K562 (cell line): ENCODE data around the gene PEX19. TPM values are rescaled to one million over a fixed set of nuclear protein-coding genes. Genes with fewer than 3 reads are reported as not detected.

Experiments used
- ARID1B ChIP-seq: fragments of 450-650 bp; IDR thresholded peaks from 2 replicates; pipeline ENCODE4 v1.6.1; 2016; ENCODE audit warnings: antibody characterized with exemption, mild to moderate bottlenecking, inconsistent platforms
- BCOR ChIP-seq: fragments of 450-650 bp; IDR thresholded peaks from 2 replicates; pipeline ENCODE4 v1.6.1; 2016
- DMBX1 ChIP-seq: fragments of 250-450 bp; sonication (Bioruptor Pico); IDR thresholded peaks from 2 replicates; pipeline ENCODE4 v1.8.0; 2022; ENCODE audit warnings: inconsistent platforms, mild to moderate bottlenecking, moderate library complexity, borderline replicate concordance
- HNRNPK ChIP-seq: fragments of 200-400 bp; formaldehyde crosslinking; IDR thresholded peaks from one replicate; pipeline ENCODE4 v1.6.1; 2018; ENCODE audit warnings: mild to moderate bottlenecking, low read depth, low read length; ENCODE audit not compliant: poor library complexity, severe bottlenecking
- NR2C1 ChIP-seq, 2 experiments: fragments of 450-650 bp; IDR thresholded peaks; 2 replicates each; pipeline ENCODE4 v1.6.1; 2017; ENCODE audit warnings: mild to moderate bottlenecking in 2 of 2, antibody characterized with exemption in 1 of 2, inconsistent platforms in 1 of 2, missing compliant biosample characterization in 1 of 2, missing genetic modification characterization in 1 of 2
- PCBP2 ChIP-seq: fragments of 200-400 bp; formaldehyde crosslinking; IDR thresholded peaks from 2 replicates; pipeline ENCODE4 v1.6.1; 2018; ENCODE audit warnings: low read length, low read depth, mild to moderate bottlenecking, moderate library complexity; ENCODE audit not compliant: poor library complexity, severe bottlenecking
- PHF8 ChIP-seq: fragments of 200-600 bp; sonication (generic); IDR thresholded peaks from 2 replicates; pipeline ENCODE4 v1.6.1; 2012; ENCODE audit warnings: mixed run types, mild to moderate bottlenecking, inconsistent platforms, low read length, moderate library complexity, borderline replicate concordance
- PPARD ChIP-seq: fragments of 250-450 bp; sonication (Bioruptor Pico); IDR thresholded peaks from 2 replicates; pipeline ENCODE4 v1.8.0; 2022; ENCODE audit warnings: inconsistent platforms, mild to moderate bottlenecking, moderate library complexity
- RBBP5 ChIP-seq: fragments of 200-600 bp; sonication (generic); IDR thresholded peaks from 2 replicates; pipeline ENCODE4 v1.6.1; 2012; ENCODE audit warnings: borderline replicate concordance, mild to moderate bottlenecking, low read length, control low read depth, inconsistent platforms; ENCODE audit not compliant: insufficient read depth, poor library complexity, severe bottlenecking
- SRSF7 ChIP-seq: fragments of 200-400 bp; formaldehyde crosslinking; optimal IDR thresholded peaks from 2 replicates; pipeline ENCODE3; 2017; ENCODE audit warnings: mild to moderate bottlenecking, low read depth, low read length
- TBP ChIP-seq: optimal IDR thresholded peaks from 2 replicates; pipeline ENCODE3; 2011; ENCODE audit warnings: low read depth, low read length, improper control_type of control experiment
- ZFX ChIP-seq: sonication (generic); formaldehyde crosslinking; IDR thresholded peaks from 2 replicates; pipeline ENCODE4 v1.8.0; 2022; ENCODE audit warnings: mild to moderate bottlenecking, missing genetic modification reagents, moderate library complexity
- ZKSCAN8 ChIP-seq: fragments of 200-800 bp; sonication (Bioruptor generic); IDR thresholded peaks from 2 replicates; pipeline ENCODE4 v1.6.1; 2016; ENCODE audit warnings: missing genetic modification characterization, missing compliant biosample characterization
- ZNF133 ChIP-seq: fragments of 250-450 bp; sonication (Bioruptor Pico); IDR thresholded peaks from 2 replicates; pipeline ENCODE4 v1.4.0; 2020; ENCODE audit warnings: mild to moderate bottlenecking
- ZNF184 ChIP-seq: sonication (generic); formaldehyde crosslinking; IDR thresholded peaks from 2 replicates; pipeline ENCODE4 v1.5.0; 2020; ENCODE audit warnings: missing genetic modification reagents
- ZNF24 ChIP-seq: fragments of 450-650 bp; IDR thresholded peaks from 2 replicates; pipeline ENCODE4 v1.6.1; 2016
- ZNF584 ChIP-seq: fragments of 200-800 bp; sonication (Bioruptor generic); IDR thresholded peaks from 2 replicates; pipeline ENCODE4 v1.6.1; 2016; ENCODE audit warnings: low read depth, mild to moderate bottlenecking, missing genetic modification characterization, missing compliant biosample characterization
- polyA plus RNA-seq, 8 experiments: library from polyadenylated mRNA; depleted of rRNA in 4 of 8; stranded (reverse) in 5 of 8; unstranded in 3 of 8; fragments of >200 nt; fragmentation: Nextera tagmentation in 2 of 8; fragmentation: Illumina TruSeq in 1 of 8; extraction: Ambion mirVana in 2 of 8; extraction: Trizol in 1 of 8; gene quantifications; 2 replicates each; pipeline versions ENCODE4 v1.2.1 to v1.2.3, GENCODE V29; 2011 to 2014; ENCODE audit warnings: inconsistent platforms in 1 of 8, missing spikeins in 1 of 8
- total RNA-seq, 7 experiments: library from RNA; depleted of rRNA in 6 of 7; stranded (reverse); fragments of >200 nt in 6 of 7; fragmentation: Illumina TruSeq in 2 of 7; extraction: Trizol in 2 of 7; gene quantifications; 2 replicates each; pipeline versions ENCODE4 v1.2.1 to v1.2.3, GENCODE V29; 2011 to 2021; ENCODE audit warnings: low replicate concordance in 1 of 7
- TF ChIP-seq, protein P1 (sequence below), 2 experiments: fragments of 450-650 bp in 1 of 2; sonication (generic) in 1 of 2; formaldehyde crosslinking; conservative IDR thresholded peaks; 2 replicates each; pipeline versions ENCODE4 v1.4.0 to v1.8.1; 2020 to 2022; ENCODE audit warnings: mild to moderate bottlenecking in 1 of 2, missing genetic modification reagents in 1 of 2
- TF ChIP-seq, protein P2 (sequence below): fragments of 450-650 bp; IDR thresholded peaks from one replicate; pipeline ENCODE4 v1.6.1; 2018; ENCODE audit warnings: mild to moderate bottlenecking, moderate library complexity; ENCODE audit not compliant: partially characterized antibody
- TF ChIP-seq, protein P3 (sequence below): sonication (generic); formaldehyde crosslinking; IDR thresholded peaks from 2 replicates; pipeline ENCODE4 v1.8.0; 2022; ENCODE audit warnings: mild to moderate bottlenecking, low read depth, missing genetic modification reagents
- TF ChIP-seq, protein P4 (sequence below): fragments of 200-800 bp; sonication (Bioruptor generic); IDR thresholded peaks from 2 replicates; pipeline ENCODE4 v1.6.1; 2017; ENCODE audit warnings: missing genetic modification characterization, missing compliant biosample characterization
- TF ChIP-seq, protein P5 (sequence below): sonication (generic); formaldehyde crosslinking; IDR thresholded peaks from 2 replicates; pipeline ENCODE4 v1.8.1; 2023; ENCODE audit warnings: mild to moderate bottlenecking, missing genetic modification reagents

Gene PEX19
- total and polyA plus RNA-seq, 9 of the 15 experiments (the other 6 are each of a cell fraction or from before 2014, with no cell fraction given) = 32.5 to 103 (median 59.8) TPM

DNA sequence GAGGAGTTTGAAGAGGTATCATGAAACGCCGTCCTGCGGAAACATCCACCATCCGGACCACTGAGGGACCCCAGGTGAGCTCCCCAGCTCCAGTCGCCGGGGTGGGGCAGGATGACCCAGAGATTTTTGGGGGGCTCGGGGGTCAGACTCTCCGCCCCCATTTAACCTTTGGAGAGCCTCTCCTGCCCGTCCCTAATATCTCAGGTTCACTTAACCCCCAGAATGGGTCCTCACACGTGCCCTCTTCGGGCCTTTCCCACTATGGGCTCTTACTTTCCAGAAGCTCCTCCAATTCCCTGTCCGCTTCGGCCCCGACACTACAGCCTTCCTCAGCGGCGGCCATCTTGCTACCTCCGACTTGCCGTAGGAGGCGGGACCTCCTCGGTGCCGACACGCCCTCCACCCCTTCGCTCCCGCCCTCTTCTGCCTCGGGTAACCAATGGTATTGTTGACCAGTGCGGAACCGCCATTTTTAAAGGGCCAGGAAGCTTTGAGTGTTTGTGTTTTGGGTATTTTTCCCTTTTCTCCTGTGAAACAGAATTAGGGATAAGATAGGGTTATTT lies at the start of gene PEX19 (continued):
- TF ChIP-seq ZFX = no peak
- no peak for TF ChIP-seq ZNF24
- TF ChIP-seq ZNF133 = no peak
- no peak for TF ChIP-seq HNRNPK
- TF ChIP-seq PPARD = no peak
- TF ChIP-seq, protein P1, sequence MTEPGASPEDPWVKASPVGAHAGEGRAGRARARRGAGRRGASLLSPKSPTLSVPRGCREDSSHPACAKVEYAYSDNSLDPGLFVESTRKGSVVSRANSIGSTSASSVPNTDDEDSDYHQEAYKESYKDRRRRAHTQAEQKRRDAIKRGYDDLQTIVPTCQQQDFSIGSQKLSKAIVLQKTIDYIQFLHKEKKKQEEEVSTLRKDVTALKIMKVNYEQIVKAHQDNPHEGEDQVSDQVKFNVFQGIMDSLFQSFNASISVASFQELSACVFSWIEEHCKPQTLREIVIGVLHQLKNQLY (CRISPR knock-in tag; conservative IDR thresholded peaks at IDR 0.05) = no peak
- no peak for TF ChIP-seq PCBP2
- TF ChIP-seq, protein P2, sequence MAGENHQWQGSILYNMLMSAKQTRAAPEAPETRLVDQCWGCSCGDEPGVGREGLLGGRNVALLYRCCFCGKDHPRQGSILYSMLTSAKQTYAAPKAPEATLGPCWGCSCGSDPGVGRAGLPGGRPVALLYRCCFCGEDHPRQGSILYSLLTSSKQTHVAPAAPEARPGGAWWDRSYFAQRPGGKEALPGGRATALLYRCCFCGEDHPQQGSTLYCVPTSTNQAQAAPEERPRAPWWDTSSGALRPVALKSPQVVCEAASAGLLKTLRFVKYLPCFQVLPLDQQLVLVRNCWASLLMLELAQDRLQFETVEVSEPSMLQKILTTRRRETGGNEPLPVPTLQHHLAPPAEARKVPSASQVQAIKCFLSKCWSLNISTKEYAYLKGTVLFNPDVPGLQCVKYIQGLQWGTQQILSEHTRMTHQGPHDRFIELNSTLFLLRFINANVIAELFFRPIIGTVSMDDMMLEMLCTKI = no peak
- TF ChIP-seq PHF8 = peak; percentile 86; the same call in 1 of the 2 replicates
- TF ChIP-seq ZNF184 = no peak
- TF ChIP-seq ZNF584 (CRISPR knock-in tag) = no peak
- TF ChIP-seq ZKSCAN8 = no peak
- no peak for TF ChIP-seq SRSF7
- TF ChIP-seq NR2C1 (IDR thresholded peaks at IDR 0.05) = no peak
- no peak for TF ChIP-seq NR2C1 (tag; IDR thresholded peaks at IDR 0.05)
- no peak for TF ChIP-seq ARID1B
- TF ChIP-seq, protein P3, sequence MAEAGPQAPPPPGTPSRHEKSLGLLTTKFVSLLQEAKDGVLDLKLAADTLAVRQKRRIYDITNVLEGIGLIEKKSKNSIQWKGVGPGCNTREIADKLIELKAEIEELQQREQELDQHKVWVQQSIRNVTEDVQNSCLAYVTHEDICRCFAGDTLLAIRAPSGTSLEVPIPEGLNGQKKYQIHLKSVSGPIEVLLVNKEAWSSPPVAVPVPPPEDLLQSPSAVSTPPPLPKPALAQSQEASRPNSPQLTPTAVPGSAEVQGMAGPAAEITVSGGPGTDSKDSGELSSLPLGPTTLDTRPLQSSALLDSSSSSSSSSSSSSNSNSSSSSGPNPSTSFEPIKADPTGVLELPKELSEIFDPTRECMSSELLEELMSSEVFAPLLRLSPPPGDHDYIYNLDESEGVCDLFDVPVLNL (CRISPR knock-in tag) = peak; percentile 93
- TF ChIP-seq RBBP5 = peak; percentile 60
- TF ChIP-seq TBP = peak; percentile 84
- TF ChIP-seq, protein P4, sequence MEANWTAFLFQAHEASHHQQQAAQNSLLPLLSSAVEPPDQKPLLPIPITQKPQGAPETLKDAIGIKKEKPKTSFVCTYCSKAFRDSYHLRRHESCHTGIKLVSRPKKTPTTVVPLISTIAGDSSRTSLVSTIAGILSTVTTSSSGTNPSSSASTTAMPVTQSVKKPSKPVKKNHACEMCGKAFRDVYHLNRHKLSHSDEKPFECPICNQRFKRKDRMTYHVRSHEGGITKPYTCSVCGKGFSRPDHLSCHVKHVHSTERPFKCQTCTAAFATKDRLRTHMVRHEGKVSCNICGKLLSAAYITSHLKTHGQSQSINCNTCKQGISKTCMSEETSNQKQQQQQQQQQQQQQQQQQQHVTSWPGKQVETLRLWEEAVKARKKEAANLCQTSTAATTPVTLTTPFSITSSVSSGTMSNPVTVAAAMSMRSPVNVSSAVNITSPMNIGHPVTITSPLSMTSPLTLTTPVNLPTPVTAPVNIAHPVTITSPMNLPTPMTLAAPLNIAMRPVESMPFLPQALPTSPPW (CRISPR knock-in tag) = peak; percentile 89
- TF ChIP-seq, protein P5, sequence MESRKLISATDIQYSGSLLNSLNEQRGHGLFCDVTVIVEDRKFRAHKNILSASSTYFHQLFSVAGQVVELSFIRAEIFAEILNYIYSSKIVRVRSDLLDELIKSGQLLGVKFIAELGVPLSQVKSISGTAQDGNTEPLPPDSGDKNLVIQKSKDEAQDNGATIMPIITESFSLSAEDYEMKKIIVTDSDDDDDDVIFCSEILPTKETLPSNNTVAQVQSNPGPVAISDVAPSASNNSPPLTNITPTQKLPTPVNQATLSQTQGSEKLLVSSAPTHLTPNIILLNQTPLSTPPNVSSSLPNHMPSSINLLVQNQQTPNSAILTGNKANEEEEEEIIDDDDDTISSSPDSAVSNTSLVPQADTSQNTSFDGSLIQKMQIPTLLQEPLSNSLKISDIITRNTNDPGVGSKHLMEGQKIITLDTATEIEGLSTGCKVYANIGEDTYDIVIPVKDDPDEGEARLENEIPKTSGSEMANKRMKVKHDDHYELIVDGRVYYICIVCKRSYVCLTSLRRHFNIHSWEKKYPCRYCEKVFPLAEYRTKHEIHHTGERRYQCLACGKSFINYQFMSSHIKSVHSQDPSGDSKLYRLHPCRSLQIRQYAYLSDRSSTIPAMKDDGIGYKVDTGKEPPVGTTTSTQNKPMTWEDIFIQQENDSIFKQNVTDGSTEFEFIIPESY (CRISPR knock-in tag) = no peak
- TF ChIP-seq BCOR = no peak
- TF ChIP-seq DMBX1 (CRISPR knock-in tag) = no peak
